ENCODE data around the gene OLA1.

Gene OLA1

DNA sequence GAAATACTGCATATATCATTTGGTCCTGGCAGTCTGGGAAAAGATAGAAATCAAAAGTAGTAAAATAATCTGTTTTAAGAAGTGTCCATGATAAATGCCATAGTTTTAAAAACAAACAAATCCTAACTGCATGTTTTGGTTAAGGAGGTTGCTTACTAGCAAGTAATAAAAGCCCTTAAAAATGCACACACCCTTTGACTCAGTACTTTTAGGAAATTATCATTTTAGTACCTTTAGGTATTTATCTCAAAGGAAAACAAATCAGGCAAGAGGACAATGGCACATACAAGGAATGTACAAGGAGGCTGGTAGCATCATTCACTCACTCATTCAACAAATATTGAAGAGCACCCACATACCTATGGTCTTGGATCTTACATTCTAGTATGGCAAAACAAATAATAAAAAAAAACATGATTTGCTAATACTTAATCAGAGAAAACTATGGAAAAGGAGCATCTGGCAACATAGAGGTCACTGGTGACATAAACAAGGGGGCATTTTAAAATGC lies 67.6 kb downstream of the OLA1 start:
- in situ Hi-C loops (cut with MboI; ENCODE audit: low sequenced_read_pairs) = no loop called here

DNA sequence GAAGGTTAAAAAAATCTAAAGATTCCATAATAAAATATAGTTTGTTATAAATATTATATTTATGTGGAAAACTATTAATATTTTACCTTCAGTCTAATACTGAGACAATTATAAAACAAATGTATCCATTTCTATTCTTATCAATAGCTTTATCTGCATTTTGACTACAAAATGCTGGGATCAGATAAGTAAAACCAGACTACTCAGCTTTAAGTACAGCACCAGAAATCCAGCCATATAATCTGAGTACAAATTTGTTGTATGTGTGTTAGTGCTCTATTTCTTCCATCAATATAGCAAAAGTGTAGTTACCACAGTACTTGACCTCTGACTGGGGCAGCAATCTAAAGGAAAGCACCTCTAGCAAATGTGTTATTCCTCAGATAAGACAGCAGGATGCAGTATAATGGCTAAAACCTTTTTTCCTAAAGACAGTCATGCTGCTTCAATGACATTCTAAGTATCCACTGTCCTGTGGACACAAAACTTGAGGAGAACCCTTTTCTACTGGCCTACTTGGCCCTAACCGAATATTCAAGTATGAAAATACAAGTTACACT lies 68.1 kb downstream of the OLA1 start:
- in situ Hi-C loops (cut with MboI; ENCODE audit: low sequenced_read_pairs) = no loop called here

DNA sequence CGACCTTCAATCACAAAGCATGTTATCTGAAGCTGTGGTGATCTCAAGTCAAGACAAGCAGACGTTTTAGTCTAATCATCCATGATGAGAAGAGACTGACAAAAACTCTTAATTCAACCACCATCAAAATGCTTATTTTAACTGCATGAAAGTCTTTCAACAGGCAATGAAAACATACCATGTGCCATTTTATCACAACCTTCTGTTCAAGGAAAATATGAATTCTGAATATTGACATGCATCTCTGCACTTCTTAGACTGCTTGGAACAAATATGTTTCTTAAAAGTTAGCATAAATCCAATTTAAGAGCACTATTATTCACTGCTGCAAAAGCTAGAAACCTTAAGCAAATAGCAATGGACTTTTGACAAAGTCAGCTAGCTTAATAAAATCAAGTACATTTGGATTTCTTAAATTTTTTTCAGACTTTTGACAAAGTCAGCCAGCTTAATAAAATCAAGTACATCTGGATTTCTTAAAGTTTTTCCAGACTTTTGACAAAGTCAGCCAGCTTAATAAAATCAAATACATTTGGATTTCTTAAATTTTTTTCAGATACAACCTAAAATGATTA lies 70.9 kb downstream of the OLA1 start:
- in situ Hi-C loops (cut with MboI; ENCODE audit: low sequenced_read_pairs) = no loop called here

DNA sequence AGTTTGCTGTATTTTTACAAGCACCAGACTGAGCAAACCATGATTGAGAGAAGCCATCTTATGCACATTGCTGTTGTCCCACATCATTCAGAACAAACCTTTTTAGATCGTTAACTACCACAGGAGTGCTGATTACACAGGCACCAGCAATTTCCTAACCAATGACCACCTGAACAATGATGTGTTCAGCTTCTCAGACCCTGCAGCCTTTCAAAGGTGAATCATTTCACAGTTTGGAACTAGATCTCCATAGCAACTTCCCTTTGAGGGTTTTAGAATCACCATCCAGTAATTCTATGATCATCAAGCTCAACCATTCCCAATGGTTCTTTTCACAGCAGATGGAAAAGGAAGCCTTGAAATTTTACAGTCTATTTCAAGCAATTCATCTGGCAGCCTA lies 71.4 kb downstream of the OLA1 start:
- in situ Hi-C loops (cut with MboI; ENCODE audit: low sequenced_read_pairs) = no loop called here

DNA sequence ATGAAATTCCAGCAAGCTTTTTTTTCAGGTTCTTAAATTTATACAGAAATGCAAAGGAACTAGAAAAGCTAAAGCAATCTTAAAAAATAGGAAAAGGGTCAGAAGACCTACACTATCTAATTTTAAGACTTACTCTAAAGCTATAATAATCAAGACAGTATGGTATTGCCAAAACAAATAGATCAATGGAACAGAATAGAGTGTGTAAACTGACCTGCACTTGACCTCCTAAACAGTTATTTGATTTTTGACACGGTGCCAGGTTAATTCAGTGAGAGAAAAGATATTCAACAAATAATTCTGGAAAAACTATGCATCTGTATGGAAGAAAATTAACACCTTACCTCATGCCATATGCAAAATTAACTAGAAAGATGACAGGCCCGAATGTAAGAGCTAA lies 73.6 kb downstream of the OLA1 start:
- in situ Hi-C loops (cut with MboI; ENCODE audit: low sequenced_read_pairs) = loop anchor here (25.0 kb wide), 1 partner anchor 163 kb away; the partner anchor contains the start of gene SP9

DNA sequence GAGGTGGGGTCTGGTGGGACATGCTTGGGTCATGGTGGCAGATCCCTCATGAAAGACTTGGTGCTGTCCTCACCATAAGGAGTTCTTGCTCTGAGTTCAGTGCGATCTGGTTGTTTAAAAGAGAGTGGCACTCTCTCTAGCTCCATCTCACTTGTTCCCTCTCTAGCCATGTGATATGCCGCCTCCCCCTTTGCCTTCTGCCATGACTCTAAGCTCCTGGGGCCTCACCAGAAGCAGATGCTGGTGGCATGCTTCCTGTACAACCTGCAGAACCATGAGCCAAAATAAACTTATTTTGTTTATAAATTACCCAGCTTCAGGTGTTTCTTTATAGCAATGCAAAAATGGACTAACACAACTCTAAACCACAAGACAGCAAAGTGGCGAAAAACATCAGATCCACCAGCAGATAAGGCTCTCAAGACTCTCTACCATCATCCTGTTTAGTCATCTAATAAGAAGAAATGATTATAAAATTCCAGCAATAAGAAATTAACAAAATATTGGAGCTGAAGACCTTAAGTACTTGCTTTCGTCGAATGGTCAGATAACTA lies 75.5 kb downstream of the OLA1 start:
- in situ Hi-C loops (cut with MboI; ENCODE audit: low sequenced_read_pairs) = loop anchor here (25.0 kb wide), 1 partner anchor 164 kb away; the partner anchor contains the start of gene SP9

DNA sequence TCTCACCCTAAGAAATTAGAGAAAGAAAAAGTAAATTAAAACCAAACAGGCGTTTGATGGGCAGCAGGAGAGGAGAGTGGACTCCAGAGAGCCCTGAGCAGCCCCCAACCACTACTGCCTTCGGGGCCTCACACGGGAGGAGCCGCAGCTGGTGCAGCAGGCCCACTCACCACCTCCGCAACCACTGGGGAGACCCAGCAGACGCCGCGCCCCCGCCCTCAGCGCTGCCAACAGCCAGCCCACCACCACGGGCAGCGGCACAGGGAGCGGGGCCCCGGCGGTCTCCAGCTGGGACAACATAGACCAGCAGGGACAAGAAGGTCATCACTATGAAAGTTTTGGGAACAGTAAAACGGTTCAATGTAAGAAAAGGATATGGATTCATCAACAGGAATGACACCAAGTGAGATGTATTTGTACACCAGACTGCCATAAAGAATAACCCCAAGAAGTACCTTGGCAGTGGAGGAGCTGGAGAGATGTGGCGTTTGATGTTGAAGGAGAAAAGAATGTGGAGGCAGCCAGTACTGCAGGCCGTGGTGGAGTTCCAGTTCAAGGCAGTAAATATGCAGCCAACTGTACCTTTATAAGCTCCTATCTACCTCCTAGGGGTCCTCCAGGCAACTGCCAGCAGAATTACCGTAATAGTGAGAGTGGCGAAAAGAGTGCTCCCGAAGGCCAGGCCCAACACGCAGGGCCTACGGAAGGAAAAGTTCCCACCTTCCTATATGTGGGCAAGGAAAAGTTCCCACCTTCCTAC lies 76.5 kb downstream of the OLA1 start:
- in situ Hi-C loops (cut with MboI; ENCODE audit: low sequenced_read_pairs) = loop anchor here (25.0 kb wide), 1 partner anchor 165 kb away; the partner anchor contains the start of gene SP9

DNA sequence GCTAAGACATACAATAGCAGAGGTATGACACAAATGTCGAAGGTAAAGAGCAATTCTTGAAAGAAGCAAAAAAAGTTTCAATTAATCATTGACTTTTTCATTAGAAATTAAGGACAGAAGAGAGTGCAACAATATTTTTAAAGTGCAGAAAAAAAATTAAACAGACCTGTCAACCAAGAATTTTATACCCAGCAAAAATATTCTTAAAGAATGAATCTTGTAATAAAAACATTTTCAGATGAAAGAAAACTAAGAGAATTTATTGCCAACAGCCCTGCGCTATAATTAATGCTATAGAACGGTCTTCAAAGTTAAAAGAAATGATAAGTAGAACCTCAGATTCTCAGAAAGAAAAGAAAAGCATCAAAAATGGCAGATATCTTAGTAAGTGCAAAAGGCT lies 79.0 kb downstream of the OLA1 start:
- in situ Hi-C loops (cut with MboI; ENCODE audit: low sequenced_read_pairs) = loop anchor here (25.0 kb wide), 1 partner anchor 168 kb away; the partner anchor contains the start of gene SP9

DNA sequence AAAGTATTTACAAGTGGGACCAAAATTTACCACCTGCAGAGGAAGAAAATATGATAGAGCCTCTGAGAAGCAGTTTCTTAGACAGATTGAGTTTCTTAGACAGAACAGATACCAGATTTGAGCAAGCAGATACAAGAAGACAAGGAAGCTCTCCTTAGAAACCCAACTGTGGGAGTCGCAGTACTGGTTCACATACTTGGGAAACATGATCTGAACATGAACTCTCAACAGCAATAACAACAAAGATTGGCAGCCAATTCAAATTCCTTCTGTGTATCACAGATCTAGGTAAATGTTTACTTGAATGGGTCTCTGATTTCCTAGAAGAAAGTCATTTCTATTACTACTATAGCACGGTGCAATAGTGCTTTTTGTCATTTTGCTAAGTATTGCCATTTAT lies 82.1 kb downstream of the OLA1 start:
- in situ Hi-C loops (cut with MboI; ENCODE audit: low sequenced_read_pairs) = loop anchor here (25.0 kb wide), 1 partner anchor 171 kb away; the partner anchor contains the start of gene SP9

DNA sequence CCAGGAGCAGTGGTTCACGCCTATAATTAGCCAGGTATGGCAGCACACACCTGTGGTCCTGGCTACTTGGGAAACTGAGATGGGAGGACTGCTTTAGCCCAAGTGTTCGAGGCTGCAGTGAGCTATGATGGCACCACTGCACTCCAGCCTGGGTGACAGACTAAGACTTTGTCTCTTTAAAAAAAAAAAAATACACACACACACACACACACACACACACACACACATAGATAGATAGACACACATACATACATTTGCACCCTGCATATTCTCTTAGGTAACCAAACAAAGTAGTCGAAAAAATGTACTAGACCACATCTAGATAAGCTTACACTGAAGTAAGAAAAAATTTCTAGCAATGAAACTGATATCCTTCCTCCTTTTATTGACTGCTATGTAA lies 86.8 kb downstream of the OLA1 start:
- in situ Hi-C loops (cut with MboI; ENCODE audit: low sequenced_read_pairs) = loop anchor here (25.0 kb wide), 1 partner anchor 176 kb away; the partner anchor contains the start of gene SP9

DNA sequence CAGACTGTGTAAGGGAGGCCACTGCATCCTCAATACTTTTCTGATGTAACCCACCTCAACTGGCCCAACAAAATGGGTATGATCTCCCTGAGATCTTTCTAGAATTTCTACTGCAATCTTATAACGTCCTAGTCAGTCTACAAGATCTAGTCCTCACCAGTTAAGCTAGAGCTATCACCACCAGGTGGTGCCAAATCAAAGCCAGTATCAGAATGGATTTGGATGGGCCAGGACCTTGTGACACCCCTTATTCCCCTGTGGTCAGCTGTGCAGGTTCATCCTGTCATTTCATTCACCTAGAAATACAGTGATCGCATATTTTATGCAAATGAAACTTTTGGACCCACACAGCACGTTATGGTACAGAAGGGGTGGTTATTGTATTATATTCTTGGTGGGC lies 90.3 kb downstream of the OLA1 start:
- in situ Hi-C loops (cut with MboI; ENCODE audit: low sequenced_read_pairs) = loop anchor here (25.0 kb wide), 1 partner anchor 179 kb away; the partner anchor contains the start of gene SP9

DNA sequence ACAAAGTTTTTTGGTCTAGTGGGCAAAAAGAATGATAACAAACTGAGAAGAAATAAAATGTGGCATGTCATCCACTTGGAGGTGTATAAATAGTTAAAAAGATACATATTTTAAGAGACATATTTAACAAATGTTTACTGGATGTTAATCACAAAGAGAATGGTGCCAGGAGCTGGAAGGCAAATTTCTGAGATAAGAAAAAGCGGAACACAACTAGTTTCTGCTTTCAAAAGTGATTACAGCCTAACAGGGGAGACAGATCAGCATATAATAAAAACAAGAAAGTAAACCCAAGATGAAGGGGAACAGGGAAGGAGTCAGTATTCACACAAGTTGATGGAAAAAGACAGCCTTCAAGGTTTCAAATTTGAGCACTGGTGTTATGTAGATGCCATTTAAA lies 91.3 kb downstream of the OLA1 start:
- in situ Hi-C loops (cut with MboI; ENCODE audit: low sequenced_read_pairs) = loop anchor here (25.0 kb wide), 1 partner anchor 180 kb away; the partner anchor contains the start of gene SP9

DNA sequence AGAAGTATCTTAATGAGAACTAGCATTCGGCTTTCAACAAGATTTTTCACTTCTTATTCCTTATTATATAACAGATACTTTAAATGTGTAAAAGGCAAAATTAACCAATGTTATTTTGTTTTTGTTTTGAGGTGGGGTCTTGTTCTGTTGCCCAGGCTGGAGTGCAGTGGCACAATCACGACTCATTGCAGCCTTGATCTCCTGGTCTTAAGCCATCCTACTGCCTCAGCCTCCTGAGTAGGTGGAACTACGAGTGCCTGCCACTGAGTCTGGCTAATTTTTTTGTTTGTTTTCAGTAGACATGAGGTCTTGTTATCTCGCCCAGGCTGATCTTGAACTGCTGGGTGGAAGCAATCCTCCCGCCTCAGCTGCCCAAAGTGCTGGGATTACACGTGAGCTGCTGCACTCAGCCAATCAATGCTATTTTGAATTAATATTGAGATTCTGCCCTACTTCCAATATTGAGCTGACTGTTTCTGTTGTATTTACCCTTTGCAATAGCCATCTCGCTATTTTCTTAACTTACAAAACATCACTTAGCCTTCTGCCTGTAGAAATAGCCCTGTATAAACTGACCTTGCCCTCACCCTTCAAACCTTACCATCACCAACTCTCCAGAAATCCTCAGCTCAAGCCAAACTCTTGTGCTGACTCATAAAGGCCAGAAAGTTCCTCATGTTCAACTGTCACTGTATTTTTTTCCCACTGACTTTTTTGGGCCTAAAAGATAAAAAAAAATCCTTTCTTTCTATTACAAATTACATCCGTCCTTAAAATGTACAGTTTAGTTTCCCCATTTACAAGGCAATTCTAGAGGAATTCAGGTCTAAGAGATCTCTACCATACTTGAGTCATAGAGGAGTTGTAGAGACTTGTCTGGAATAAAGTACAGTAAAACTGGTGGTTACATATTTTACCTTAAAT lies 94.3 kb downstream of the OLA1 start:
- in situ Hi-C loops (cut with MboI; ENCODE audit: low sequenced_read_pairs) = loop anchor here (25.0 kb wide), 1 partner anchor 183 kb away; the partner anchor contains the start of gene SP9

DNA sequence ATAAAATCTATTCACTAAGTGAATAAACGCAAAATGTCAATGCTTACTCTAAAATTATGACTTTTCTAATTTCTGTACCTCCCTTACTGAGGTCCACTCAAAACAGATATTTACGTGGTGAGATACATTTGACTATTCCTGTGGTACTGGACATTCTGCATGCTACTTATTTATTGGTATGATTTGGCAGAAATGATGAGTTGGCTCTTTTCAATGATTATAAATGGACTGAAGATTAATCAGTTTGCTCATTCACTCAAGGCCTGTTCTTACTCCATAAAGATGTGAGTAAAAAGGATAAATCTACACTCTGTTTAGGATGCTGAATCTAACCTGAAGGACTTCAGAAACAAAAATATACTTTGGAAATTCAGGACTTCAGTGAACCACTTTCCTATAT lies 98.8 kb downstream of the OLA1 start:
- in situ Hi-C loops (cut with MboI; ENCODE audit: low sequenced_read_pairs) = no loop called here

DNA sequence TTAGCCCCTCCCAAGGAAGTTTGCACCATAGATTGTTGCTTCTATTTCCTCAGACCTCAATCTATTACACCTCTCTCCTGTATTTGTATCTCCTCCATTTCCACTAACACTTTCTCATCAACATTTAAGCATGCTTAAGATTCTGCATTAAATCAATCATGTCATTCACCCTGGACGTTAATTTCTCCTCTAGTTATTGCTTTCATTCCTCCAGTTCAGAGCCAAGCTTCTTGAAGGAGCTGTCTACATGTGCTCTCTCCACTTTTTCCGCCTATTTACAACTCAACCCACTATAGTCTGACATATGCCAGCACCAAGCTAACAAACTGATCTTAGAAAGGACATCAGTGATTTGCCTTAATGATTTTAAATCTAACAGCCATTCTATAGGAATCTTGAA lies 99.5 kb downstream of the OLA1 start:
- in situ Hi-C loops (cut with MboI; ENCODE audit: low sequenced_read_pairs) = no loop called here

DNA sequence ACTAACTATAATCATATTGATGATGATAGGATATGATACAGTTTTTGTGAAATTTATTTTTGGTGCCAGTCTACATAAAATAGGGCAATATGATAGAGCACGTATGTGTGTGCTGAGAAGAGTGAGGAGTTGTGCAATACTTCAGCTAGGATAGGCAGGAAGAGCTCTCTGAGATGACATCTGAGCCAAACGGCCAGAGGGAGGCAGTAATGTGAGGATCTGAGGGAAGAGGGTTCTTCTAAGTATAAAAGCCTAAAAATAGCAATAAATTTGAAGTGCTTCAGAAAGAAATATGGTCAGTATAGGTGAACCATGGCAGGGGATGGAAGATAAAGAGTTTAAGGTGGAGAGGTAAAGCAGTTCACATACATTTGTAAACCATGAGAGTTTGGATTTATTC lies 102.5 kb downstream of the OLA1 start:
- in situ Hi-C loops (cut with MboI; ENCODE audit: low sequenced_read_pairs) = no loop called here

DNA sequence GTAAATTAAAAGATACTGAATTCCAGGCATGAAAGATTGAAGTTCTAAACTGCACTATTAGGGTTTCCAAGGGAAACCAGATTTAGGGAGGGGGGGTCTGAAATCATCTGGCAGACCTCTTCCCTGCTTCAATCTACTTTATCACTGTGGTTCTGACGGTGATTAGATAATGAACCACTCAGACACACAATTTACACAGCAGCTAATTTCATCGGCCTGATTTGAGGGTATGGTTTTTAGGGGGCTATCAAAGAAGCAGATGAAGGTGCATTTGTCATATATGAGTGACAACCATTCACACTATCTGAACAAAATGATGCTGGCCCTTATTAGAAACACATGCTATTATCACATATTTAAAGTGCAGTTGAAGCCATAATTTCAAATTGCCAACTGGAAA lies 106.0 kb downstream of the OLA1 start:
- in situ Hi-C loops (cut with MboI; ENCODE audit: low sequenced_read_pairs) = no loop called here

DNA sequence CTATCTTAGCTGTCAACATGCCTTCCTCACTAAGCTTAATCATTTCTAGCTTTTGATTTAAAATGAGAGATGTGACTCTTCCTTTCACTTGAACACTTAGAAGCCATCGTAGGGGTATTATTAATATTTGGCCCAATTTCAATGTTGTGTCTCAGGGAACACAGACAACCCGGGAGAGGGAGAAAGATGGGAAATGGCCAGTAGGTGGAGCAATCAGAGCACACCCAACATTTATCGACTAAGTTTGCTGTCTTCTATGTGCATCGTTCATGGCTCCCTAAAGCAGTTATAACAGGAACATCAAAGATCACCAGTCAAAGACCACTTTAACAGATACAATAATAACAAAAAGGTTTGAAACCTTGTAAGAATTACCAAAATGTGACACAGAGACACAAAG lies 110.2 kb downstream of the OLA1 start:
- in situ Hi-C loops (cut with MboI; ENCODE audit: low sequenced_read_pairs) = no loop called here

DNA sequence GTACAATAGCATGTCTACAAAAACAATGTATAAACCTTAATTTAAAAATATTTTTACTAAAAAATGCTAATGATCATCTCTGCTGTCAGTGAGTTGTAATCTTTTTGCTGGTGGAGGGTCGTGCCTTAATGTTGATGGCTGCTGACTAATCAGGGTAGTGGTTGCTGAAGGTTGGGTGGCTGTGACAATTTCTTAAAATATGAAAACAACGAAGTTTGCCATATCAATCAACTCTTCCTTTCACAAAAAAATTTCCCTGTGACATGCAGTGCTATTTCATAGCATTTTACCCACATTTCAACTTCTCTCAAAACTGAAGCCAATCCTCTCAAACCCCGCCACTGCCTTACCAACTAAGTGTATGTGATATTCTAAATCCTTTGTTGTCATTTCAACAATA lies 112.4 kb downstream of the OLA1 start:
- in situ Hi-C loops (cut with MboI; ENCODE audit: low sequenced_read_pairs) = no loop called here

DNA sequence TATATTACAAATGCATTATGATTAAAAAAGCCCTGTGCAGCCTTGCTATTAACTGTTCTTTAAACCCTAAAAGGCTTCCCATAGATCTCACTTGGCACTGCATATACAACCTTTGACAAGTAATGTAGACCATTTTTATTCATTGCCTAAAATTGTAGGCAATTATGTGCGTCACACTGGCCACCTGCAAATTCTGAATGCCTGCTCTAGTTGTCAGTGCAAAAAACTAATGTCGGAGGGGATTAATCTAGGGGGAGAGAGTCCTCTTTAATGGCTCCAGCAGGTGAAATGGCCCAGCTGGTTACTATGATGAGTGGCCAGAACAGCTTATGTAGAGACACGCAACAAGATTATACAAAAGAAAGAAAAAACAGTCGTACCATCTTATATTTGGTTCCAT lies 123.2 kb downstream of the OLA1 start:
- in situ Hi-C loops (cut with MboI; ENCODE audit: low sequenced_read_pairs) = no loop called here

Data from HL-60/S4 (cell line).